Ascending aorta (tissue), 2 donors: ENCODE data around the gene GHDC. TPM values are rescaled to one million over a fixed set of nuclear protein-coding genes. Genes with fewer than 3 reads are reported as not detected.

Experiments
- DNase-seq, 2 donors: peaks; one replicate each; pipeline ENCODE4 v3.0.0-alpha.2; 2019; ENCODE audit warnings: low spot score in 2 of 2
- H3K27ac ChIP-seq, 2 donors: fragments of 200-600 bp; sonication (generic); one replicate each; pipeline ENCODE4 v1.5.1; 2016 to 2017; ENCODE audit warnings: mild to moderate bottlenecking in 1 of 2
- H3K27me3 ChIP-seq: fragments of 200-600 bp; sonication (generic); one replicate; pipeline ENCODE4 v1.5.1; 2017
- H3K36me3 ChIP-seq, 2 donors: fragments of 200-600 bp; sonication (generic); one replicate each; pipeline ENCODE4 v1.5.1; 2016
- H3K4me1 ChIP-seq, 2 donors: fragments of 200-600 bp; sonication (generic); one replicate each; pipeline ENCODE4 v1.5.1; 2016 to 2017; ENCODE audit warnings: mild to moderate bottlenecking in 1 of 2
- H3K4me3 ChIP-seq, 2 donors: fragments of 200-600 bp; sonication (generic); one replicate each; pipeline ENCODE4 v1.5.1; 2016 to 2017; ENCODE audit warnings: mild to moderate bottlenecking in 1 of 2
- H3K9me3 ChIP-seq, 2 donors: fragments of 200-600 bp; sonication (generic); one replicate each; pipeline ENCODE4 v1.5.1; 2016
- CTCF ChIP-seq, 3 experiments: fragments of 200-600 bp in 2 of 3; fragments of 450-650 bp in 1 of 3; sonication (generic) in 2 of 3; IDR thresholded peaks; one replicate each; pipeline ENCODE4 v1.5.1; 2016 to 2019; ENCODE audit warnings: antibody characterized with exemption in 3 of 3, mild to moderate bottlenecking in 1 of 3, moderate library complexity in 1 of 3
- intact Hi-C: fragments of 100-400 bp; cut with DNase I; formaldehyde crosslinking; loops from one replicate; pipeline ENCODE4 v1.15.1; 2023
- total RNA-seq: library from RNA; depleted of rRNA; stranded (reverse); fragments of >200 nt; gene quantifications from one replicate; pipeline ENCODE4 v1.1.0, GENCODE V29; 2016

The GHDC gene
- total RNA-seq, 1 donor from 2014 or later, result 94.3 TPM

GRCh38 chr17:42180411-42180921, 13.8 kb downstream of the GHDC start:
- Histone ChIP-seq H3K27ac (no peak overlapping the region), H3K4me1 (peaks cover 5 to 12% of the 10 kb centered on the region in 2 donors), H3K36me3 (no peaks in the 10 kb centered on the region), H3K27me3 (peaks cover 11% of the 10 kb centered on the region), H3K4me3 (peak overlapping the region; percentile 36 to 47), H3K9me3 (no peaks in the 10 kb centered on the region)
- intact Hi-C loops, result no loop called here
- no peak for TF ChIP-seq CTCF (IDR thresholded peaks at IDR 0.05)
- no peak for DNase-seq

- Histone ChIP-seq H3K4me3 (no peak overlapping the region), H3K27ac (no peak overlapping the region), H3K4me1 (peaks cover 5 to 12% of the 10 kb centered on the region in 2 donors), H3K36me3 (no peaks in the 10 kb centered on the region), H3K9me3 (no peaks in the 10 kb centered on the region), H3K27me3 (peaks cover 11% of the 10 kb centered on the region)
- intact Hi-C loops, result no loop called here
- no peak for TF ChIP-seq CTCF (IDR thresholded peaks at IDR 0.05)
- no peak for DNase-seq
Observed at GRCh38 chr17:42179911-42180410, 14.3 kb downstream of the GHDC start.

GRCh38 chr17:42179335-42179734, 15.0 kb downstream of the GHDC start:
- peaks cover under 1 to 8% of the 10 kb centered on the region in 2 donors for H3K4me1 ChIP-seq
- intact Hi-C loops, result no loop called here
- H3K4me3 ChIP-seq, result no peak overlapping the region
- no peak for TF ChIP-seq CTCF (IDR thresholded peaks at IDR 0.05)
- H3K27ac ChIP-seq, result no peak overlapping the region
- peaks cover 11% of the 10 kb centered on the region for H3K27me3 ChIP-seq
- H3K36me3 ChIP-seq, result no peaks in the 10 kb centered on the region
- DNase-seq, result no peak
- no peaks in the 10 kb centered on the region for H3K9me3 ChIP-seq

GRCh38 chr17:42178817-42179216, 15.5 kb downstream of the GHDC start:
- TF ChIP-seq CTCF (IDR thresholded peaks at IDR 0.05), result no peak
- no peak for DNase-seq
- peaks cover 11% of the 10 kb centered on the region for H3K27me3 ChIP-seq
- no peaks in the 10 kb centered on the region for H3K36me3 ChIP-seq
- H3K27ac ChIP-seq, result no peak overlapping the region
- intact Hi-C loops, result no loop called here
- no peak overlapping the region for H3K4me3 ChIP-seq
- H3K9me3 ChIP-seq, result no peaks in the 10 kb centered on the region
- H3K4me1 ChIP-seq, result peaks cover 0 to 7% of the 10 kb centered on the region in 2 donors

GRCh38 chr17:42177684-42178083, 16.6 kb downstream of the GHDC start:
- no peaks in the 10 kb centered on the region for H3K36me3 ChIP-seq
- intact Hi-C loops, result no loop called here
- H3K4me1 ChIP-seq, result peaks cover 0 to 7% of the 10 kb centered on the region in 2 donors
- no peak overlapping the region for H3K27ac ChIP-seq
- no peak overlapping the region for H3K4me3 ChIP-seq
- TF ChIP-seq CTCF (IDR thresholded peaks at IDR 0.05), result no peak
- H3K9me3 ChIP-seq, result no peaks in the 10 kb centered on the region
- H3K27me3 ChIP-seq, result peaks cover 11% of the 10 kb centered on the region
- no peak for DNase-seq
